ENCODE data around the gene DYSF. TPM values are rescaled to one million over a fixed set of nuclear protein-coding genes. Genes with fewer than 3 reads are reported as not detected.

DYSF gene
- total RNA-seq, 1 experiment from 2014 or later, result 0.24 TPM

GRCh38 chr2:71531522-71532047 is 78.2 kb downstream of the DYSF start:
- no peak for DNase-seq (ENCODE audit: low spot score)
- Histone ChIP-seq H3K27ac (ENCODE audit: low read depth, low read length, poor library complexity, severe bottlenecking) (no peak overlapping the region), H3K27me3 (replicated peaks; ENCODE audit: insufficient read depth, low read depth, low read length, poor library complexity) (no peaks in the 10 kb centered on the region), H3K9me3 (ENCODE audit: low read depth, low read length, poor library complexity, severe bottlenecking) (no peaks in the 10 kb centered on the region), H3K4me3 (ENCODE audit: low read depth, low read length, poor library complexity, severe bottlenecking) (no peak overlapping the region), H3K4me1 (ENCODE audit: insufficient read depth, low read length, poor library complexity, severe bottlenecking) (no peaks in the 10 kb centered on the region), H3K36me3 (ENCODE audit: insufficient read depth, low read length, poor library complexity, severe bottlenecking) (no peaks in the 10 kb centered on the region)
- BruUV-seq (replicated peaks), result no TSS peak
- POLR2A ChIA-PET (ENCODE audit: low non-redundant PET), result no interaction called here
- intact Hi-C loops (cut with micrococcal nuclease; ENCODE audit: unreplicated experiment), result no loop called here
- TF ChIP-seq, protein P1, sequence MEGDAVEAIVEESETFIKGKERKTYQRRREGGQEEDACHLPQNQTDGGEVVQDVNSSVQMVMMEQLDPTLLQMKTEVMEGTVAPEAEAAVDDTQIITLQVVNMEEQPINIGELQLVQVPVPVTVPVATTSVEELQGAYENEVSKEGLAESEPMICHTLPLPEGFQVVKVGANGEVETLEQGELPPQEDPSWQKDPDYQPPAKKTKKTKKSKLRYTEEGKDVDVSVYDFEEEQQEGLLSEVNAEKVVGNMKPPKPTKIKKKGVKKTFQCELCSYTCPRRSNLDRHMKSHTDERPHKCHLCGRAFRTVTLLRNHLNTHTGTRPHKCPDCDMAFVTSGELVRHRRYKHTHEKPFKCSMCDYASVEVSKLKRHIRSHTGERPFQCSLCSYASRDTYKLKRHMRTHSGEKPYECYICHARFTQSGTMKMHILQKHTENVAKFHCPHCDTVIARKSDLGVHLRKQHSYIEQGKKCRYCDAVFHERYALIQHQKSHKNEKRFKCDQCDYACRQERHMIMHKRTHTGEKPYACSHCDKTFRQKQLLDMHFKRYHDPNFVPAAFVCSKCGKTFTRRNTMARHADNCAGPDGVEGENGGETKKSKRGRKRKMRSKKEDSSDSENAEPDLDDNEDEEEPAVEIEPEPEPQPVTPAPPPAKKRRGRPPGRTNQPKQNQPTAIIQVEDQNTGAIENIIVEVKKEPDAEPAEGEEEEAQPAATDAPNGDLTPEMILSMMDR (conservative IDR thresholded peaks at IDR 0.05; ENCODE audit: low read depth, low read length), result no peak
- TF ChIP-seq EZH2 (IDR thresholded peaks at IDR 0.05; ENCODE audit: borderline replicate concordance, low read depth, low read length, poor library complexity, severe bottlenecking), result no peak
- CTCF ChIA-PET, result no interaction called here

GRCh38 chr2:71532327-71532726 is 79.0 kb downstream of the DYSF start:
- ChIA-PET POLR2A (ENCODE audit: low non-redundant PET) (no interaction called here), CTCF (no interaction called here)
- DNase-seq (ENCODE audit: low spot score), result no peak
- Histone ChIP-seq H3K4me3 (ENCODE audit: low read depth, low read length, poor library complexity, severe bottlenecking) (no peak overlapping the region), H3K9me3 (ENCODE audit: low read depth, low read length, poor library complexity, severe bottlenecking) (no peaks in the 10 kb centered on the region), H3K27me3 (replicated peaks; ENCODE audit: insufficient read depth, low read depth, low read length, poor library complexity) (no peaks in the 10 kb centered on the region), H3K27ac (ENCODE audit: low read depth, low read length, poor library complexity, severe bottlenecking) (no peak overlapping the region), H3K36me3 (ENCODE audit: insufficient read depth, low read length, poor library complexity, severe bottlenecking) (no peaks in the 10 kb centered on the region), H3K4me1 (ENCODE audit: insufficient read depth, low read length, poor library complexity, severe bottlenecking) (no peaks in the 10 kb centered on the region)
- intact Hi-C loops (cut with micrococcal nuclease; ENCODE audit: unreplicated experiment), result no loop called here
- no TSS peak for BruUV-seq (replicated peaks)
- TF ChIP-seq EZH2 (IDR thresholded peaks at IDR 0.05; ENCODE audit: borderline replicate concordance, low read depth, low read length, poor library complexity, severe bottlenecking), result no peak
- TF ChIP-seq, protein P1 (conservative IDR thresholded peaks at IDR 0.05; ENCODE audit: low read depth, low read length), result no peak

DNA sequence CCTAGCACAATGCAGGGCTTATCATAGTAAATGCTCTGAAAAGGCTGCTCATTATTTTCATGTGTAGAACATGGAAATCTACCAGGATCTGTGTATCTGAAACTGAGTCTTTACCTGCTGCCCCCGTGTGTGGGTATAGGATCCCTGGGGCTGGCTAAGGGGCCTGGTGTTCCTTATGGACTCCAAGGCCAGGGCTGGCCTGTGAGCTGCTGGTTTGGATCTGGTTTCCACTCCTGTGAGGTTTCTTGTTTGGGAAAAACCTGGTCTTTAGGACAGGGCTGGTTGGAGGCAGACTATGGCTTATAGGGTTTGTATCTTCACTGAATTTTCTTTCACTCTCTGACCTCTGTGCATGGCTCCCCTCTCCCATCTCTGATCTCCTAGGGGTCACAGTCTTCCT is 80.8 kb downstream of the DYSF start:
- Histone ChIP-seq H3K9me3 (ENCODE audit: low read depth, low read length, poor library complexity, severe bottlenecking) (no peaks in the 10 kb centered on the region), H3K27me3 (replicated peaks; ENCODE audit: insufficient read depth, low read depth, low read length, poor library complexity) (no peaks in the 10 kb centered on the region), H3K4me3 (ENCODE audit: low read depth, low read length, poor library complexity, severe bottlenecking) (no peak overlapping the region), H3K4me1 (ENCODE audit: insufficient read depth, low read length, poor library complexity, severe bottlenecking) (no peaks in the 10 kb centered on the region), H3K27ac (ENCODE audit: low read depth, low read length, poor library complexity, severe bottlenecking) (no peak overlapping the region), H3K36me3 (ENCODE audit: insufficient read depth, low read length, poor library complexity, severe bottlenecking) (no peaks in the 10 kb centered on the region)
- intact Hi-C loops (cut with micrococcal nuclease; ENCODE audit: unreplicated experiment), result no loop called here
- CTCF ChIA-PET, result no interaction called here
- POLR2A ChIA-PET (ENCODE audit: low non-redundant PET), result no interaction called here
- DNase-seq (ENCODE audit: low spot score), result no peak
- no TSS peak for BruUV-seq (replicated peaks)
- no peak for TF ChIP-seq EZH2 (IDR thresholded peaks at IDR 0.05; ENCODE audit: borderline replicate concordance, low read depth, low read length, poor library complexity, severe bottlenecking)
- TF ChIP-seq, protein P1 (conservative IDR thresholded peaks at IDR 0.05; ENCODE audit: low read depth, low read length), result no peak
